Nephron (organoid): Measurements from ENCODE around the gene PDPN.

Source experiments
- H3K27ac Mint-ChIP-seq, 3 experiments: 2 replicates each; pipeline ENCODE4 v1.8.0; 2020; ENCODE audit warnings: mixed read lengths in 3 of 3, mild to moderate bottlenecking in 2 of 3, moderate library complexity in 1 of 3
- H3K27me3 Mint-ChIP-seq: 2 replicates; pipeline ENCODE4 v1.8.0; 2021; ENCODE audit warnings: low read depth, mild to moderate bottlenecking, moderate library complexity, mixed read lengths
- H3K36me3 Mint-ChIP-seq: 2 replicates; pipeline ENCODE4 v1.8.0; 2020; ENCODE audit warnings: low read depth, mixed read lengths
- H3K4me1 Mint-ChIP-seq: 2 replicates; pipeline ENCODE4 v1.8.0; 2020; ENCODE audit warnings: mixed read lengths
- H3K4me3 Mint-ChIP-seq, 3 experiments: 2 replicates each; pipeline ENCODE4 v1.8.0; 2020; ENCODE audit warnings: mild to moderate bottlenecking in 3 of 3, mixed read lengths in 3 of 3, moderate library complexity in 2 of 3
- H3K9me3 Mint-ChIP-seq: 2 replicates; pipeline ENCODE4 v1.8.0; 2020; ENCODE audit warnings: mixed read lengths
- TF ChIP-seq, protein P1 (sequence below), 3 experiments: fragments of 200-600 bp; sonication (generic); IDR thresholded peaks; one replicate each; pipeline ENCODE4 v1.5.0; 2021; ENCODE audit warnings: antibody characterized with exemption in 3 of 3; ENCODE audit not compliant: unreplicated experiment in 3 of 3

The PDPN gene

DNA sequence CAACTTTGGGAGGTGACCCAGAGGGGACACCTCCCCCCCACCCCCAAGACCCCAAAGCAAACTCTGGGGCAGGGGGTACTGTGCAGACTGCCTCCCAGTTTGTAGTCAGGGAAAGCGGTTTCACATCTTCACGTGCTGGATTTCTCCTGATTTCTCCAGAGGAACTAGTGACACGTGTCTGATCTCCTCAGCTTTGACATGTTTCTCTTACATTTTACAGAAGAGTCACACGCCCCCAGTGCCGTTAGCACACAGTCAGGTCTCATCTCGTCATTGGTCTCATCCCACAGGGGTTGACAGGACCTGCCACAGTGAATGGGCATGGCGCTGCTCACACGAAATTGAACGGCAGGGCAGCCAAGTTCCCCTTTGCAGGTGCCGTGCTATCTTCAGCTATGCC, 11.8 kb downstream of the PDPN start:
- peaks cover 5% of the 10 kb centered on the region for H3K36me3 Mint-ChIP-seq
- H3K9me3 Mint-ChIP-seq, result no peaks in the 10 kb centered on the region
- H3K27ac Mint-ChIP-seq, result no peak overlapping the region
- peaks cover 3% of the 10 kb centered on the region for H3K27me3 Mint-ChIP-seq
- peaks cover 30% of the 10 kb centered on the region for H3K4me1 Mint-ChIP-seq
- no peak overlapping the region for H3K4me3 Mint-ChIP-seq
- TF ChIP-seq, protein P1, sequence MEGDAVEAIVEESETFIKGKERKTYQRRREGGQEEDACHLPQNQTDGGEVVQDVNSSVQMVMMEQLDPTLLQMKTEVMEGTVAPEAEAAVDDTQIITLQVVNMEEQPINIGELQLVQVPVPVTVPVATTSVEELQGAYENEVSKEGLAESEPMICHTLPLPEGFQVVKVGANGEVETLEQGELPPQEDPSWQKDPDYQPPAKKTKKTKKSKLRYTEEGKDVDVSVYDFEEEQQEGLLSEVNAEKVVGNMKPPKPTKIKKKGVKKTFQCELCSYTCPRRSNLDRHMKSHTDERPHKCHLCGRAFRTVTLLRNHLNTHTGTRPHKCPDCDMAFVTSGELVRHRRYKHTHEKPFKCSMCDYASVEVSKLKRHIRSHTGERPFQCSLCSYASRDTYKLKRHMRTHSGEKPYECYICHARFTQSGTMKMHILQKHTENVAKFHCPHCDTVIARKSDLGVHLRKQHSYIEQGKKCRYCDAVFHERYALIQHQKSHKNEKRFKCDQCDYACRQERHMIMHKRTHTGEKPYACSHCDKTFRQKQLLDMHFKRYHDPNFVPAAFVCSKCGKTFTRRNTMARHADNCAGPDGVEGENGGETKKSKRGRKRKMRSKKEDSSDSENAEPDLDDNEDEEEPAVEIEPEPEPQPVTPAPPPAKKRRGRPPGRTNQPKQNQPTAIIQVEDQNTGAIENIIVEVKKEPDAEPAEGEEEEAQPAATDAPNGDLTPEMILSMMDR (IDR thresholded peaks at IDR 0.05; ENCODE audit: unreplicated experiment in 3 of 3), result no peak

DNA sequence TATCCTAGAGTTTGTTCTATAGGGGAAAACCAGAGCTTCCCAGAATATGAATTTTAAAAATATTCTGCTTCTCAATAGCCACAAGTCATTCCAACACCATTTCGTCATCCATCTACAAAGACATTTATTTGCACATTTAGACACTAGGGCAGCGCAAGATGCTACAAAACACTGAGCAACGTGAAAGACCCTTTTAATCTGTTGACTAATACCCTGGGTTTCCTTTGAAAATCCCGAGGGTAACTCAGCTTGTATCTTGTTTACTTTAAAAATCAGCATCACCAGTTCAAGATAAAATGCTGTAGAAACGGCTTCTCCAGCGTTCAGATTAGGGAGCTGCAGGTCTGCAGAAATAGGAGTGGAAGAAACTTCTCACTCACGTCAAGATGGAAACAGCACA, 13.5 kb downstream of the PDPN start:
- H3K4me1 Mint-ChIP-seq, result peaks cover 40% of the 10 kb centered on the region
- no peaks in the 10 kb centered on the region for H3K36me3 Mint-ChIP-seq
- H3K9me3 Mint-ChIP-seq, result no peaks in the 10 kb centered on the region
- TF ChIP-seq, protein P1 (IDR thresholded peaks at IDR 0.05; ENCODE audit: unreplicated experiment in 3 of 3), result no peak
- H3K27me3 Mint-ChIP-seq, result peaks cover 3% of the 10 kb centered on the region
- no peak overlapping the region for H3K4me3 Mint-ChIP-seq
- no peak overlapping the region for H3K27ac Mint-ChIP-seq

DNA sequence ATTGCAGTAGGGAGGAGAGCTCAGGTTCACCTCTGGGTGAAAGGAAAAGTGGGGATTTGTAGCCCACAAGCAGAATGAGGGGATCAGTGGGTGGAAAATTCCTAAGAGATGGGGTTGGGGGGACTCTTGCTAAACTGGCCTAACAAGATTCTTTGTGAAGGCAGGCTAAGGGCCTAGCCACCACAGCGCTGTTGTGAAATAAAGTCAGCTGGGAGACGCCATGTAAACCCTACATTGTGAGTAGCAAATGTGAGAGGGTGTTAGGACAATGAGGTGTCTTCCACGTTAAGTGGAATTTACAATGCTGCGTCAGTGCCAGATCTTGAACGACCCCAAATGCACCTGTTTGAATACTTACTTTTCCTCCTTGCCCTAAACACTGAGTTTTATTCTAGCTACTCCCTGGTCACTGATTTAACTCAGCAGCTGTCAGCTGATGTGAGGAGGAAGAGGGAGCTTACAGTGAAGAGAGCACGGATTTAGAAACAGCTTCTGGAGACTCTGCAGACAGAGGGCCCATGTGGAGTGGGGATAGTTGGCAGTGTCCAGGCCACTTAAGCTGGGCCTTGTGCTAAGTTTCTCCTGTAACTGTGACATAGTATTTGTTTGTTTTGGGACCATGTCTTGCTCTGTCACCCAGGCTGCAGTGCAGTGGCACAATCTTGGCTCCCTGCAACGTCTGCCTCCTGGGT, 17.3 kb downstream of the PDPN start:
- Mint-ChIP-seq H3K27ac (peak overlapping the region in 2 of 3 experiments; percentile 2 to 3), H3K4me3 (no peak overlapping the region), H3K36me3 (no peaks in the 10 kb centered on the region), H3K9me3 (no peaks in the 10 kb centered on the region), H3K4me1 (peaks cover 18% of the 10 kb centered on the region), H3K27me3 (peaks cover 3% of the 10 kb centered on the region)
- TF ChIP-seq, protein P1 (IDR thresholded peaks at IDR 0.05; ENCODE audit: unreplicated experiment in 3 of 3), result no peak

DNA sequence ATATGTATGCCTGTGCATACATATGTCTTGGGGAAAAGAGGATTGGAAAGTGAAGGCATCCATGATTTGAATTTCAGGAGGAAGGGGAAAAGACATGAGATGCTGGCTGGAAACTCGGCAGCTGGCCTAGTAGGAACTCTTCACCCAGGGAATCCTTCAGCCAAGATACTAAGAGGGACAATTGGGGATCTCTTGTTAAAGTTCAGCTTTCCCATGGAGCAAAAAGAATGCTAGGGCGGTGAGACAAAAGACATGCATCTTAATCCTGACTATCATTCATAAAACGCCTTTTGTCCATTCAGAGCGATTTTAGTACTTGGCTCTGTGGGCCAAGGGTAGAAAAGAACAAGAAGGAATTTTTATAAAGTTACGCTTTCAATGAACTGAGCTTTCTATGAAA, 20.5 kb downstream of the PDPN start:
- TF ChIP-seq, protein P1 (IDR thresholded peaks at IDR 0.05; ENCODE audit: unreplicated experiment in 3 of 3), result no peak
- Mint-ChIP-seq H3K36me3 (peaks cover 10% of the 10 kb centered on the region), H3K4me3 (no peak overlapping the region), H3K9me3 (no peaks in the 10 kb centered on the region), H3K4me1 (peaks cover 18% of the 10 kb centered on the region), H3K27ac (peak overlapping the region in 1 of 3 experiments; percentile 9), H3K27me3 (no peaks in the 10 kb centered on the region)

DNA sequence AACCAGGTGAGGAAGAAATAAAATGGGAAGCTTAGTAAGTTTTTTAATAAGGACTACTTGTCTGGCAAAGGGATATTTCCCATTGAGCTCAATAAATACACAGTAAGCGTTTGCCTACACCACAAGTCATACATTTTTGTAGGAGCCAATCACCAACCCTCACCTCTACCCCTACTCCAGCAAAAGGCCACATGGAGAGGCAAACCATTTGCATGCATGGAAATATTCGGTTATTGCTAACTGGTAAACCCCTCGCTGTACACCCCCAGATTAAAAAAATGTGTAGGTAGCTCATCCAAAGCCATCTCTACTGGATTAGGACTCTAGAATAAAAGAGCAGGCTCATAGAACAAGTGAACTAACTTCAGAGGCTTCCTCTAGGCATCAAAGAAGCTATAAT, 21.1 kb downstream of the PDPN start:
- no peak overlapping the region for H3K4me3 Mint-ChIP-seq
- H3K27ac Mint-ChIP-seq, result no peak overlapping the region
- peaks cover 17% of the 10 kb centered on the region for H3K4me1 Mint-ChIP-seq
- H3K9me3 Mint-ChIP-seq, result no peaks in the 10 kb centered on the region
- H3K36me3 Mint-ChIP-seq, result peaks cover 15% of the 10 kb centered on the region
- no peaks in the 10 kb centered on the region for H3K27me3 Mint-ChIP-seq
- TF ChIP-seq, protein P1 (IDR thresholded peaks at IDR 0.05; ENCODE audit: unreplicated experiment in 3 of 3), result no peak

DNA sequence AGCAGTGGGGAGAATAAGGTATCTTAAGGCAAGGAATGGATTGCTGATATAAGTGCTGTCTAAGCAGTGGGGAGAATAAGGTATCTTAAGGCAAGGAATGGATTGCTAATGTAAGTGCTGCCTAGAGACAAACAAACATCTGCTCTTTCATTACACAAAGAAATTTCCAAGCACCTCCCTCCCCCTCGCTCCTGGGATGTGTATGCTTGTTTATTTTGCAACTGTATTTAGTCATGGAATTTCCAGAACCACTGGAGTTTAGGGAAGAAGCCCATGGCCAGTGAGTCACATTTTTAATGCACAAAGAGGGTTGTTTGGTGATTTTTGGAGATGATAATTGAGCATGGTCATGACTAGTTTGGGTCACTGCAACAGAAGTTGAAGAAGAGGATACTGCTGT, 21.5 kb downstream of the PDPN start:
- peaks cover 13% of the 10 kb centered on the region for H3K4me1 Mint-ChIP-seq
- peak overlapping the region in 1 of 3 experiments; percentile 9 for H3K27ac Mint-ChIP-seq
- peaks cover 16% of the 10 kb centered on the region for H3K36me3 Mint-ChIP-seq

More for the DNA sequence above, 21.5 kb downstream of the PDPN start:
- H3K4me3 Mint-ChIP-seq, result no peak overlapping the region
- TF ChIP-seq, protein P1 (IDR thresholded peaks at IDR 0.05; ENCODE audit: unreplicated experiment in 3 of 3), result no peak
- H3K27me3 Mint-ChIP-seq, result no peaks in the 10 kb centered on the region
- no peaks in the 10 kb centered on the region for H3K9me3 Mint-ChIP-seq
